Lung (tissue), 12 donors: ENCODE measurements around the gene S100A14. TPM values are rescaled to one million over a fixed set of nuclear protein-coding genes. Genes with fewer than 3 reads are reported as not detected.

Experiments used
- ATAC-seq: fragments of 200-7000 bp; cut with Tn5 transposase; one replicate; pipeline ENCODE4 v1.9.1; 2020; ENCODE audit warnings: moderate number of reproducible peaks; ENCODE audit not compliant: insufficient read depth, low FRiP score
- DNase-seq, 3 donors: peaks; one replicate each; pipeline ENCODE4 v3.0.0-alpha.2; 2013 to 2017
- H3K27ac ChIP-seq, 2 donors: one replicate each; pipeline ENCODE4 v1.5.1; 2013; ENCODE audit warnings: mild to moderate bottlenecking in 2 of 2, moderate library complexity in 2 of 2, control low read depth in 1 of 2, inconsistent platforms in 1 of 2, low read depth in 1 of 2, low read length in 1 of 2
- H3K27me3 ChIP-seq, 3 donors: one replicate each; pipeline ENCODE4 v1.5.1; 2013; ENCODE audit warnings: low read length in 2 of 3; ENCODE audit not compliant: control insufficient read depth in 3 of 3, insufficient read depth in 3 of 3
- H3K36me3 ChIP-seq, 4 donors: one replicate each; pipeline ENCODE4 v1.5.1; 2013; ENCODE audit warnings: low read length in 4 of 4, mild to moderate bottlenecking in 1 of 4, moderate library complexity in 1 of 4; ENCODE audit not compliant: control insufficient read depth in 4 of 4, insufficient read depth in 4 of 4
- H3K4me1 ChIP-seq, 5 donors: one replicate each; pipeline ENCODE4 v1.5.1; 2013; ENCODE audit warnings: low read length in 5 of 5, mild to moderate bottlenecking in 2 of 5, moderate library complexity in 1 of 5; ENCODE audit not compliant: control insufficient read depth in 5 of 5, insufficient read depth in 5 of 5
- H3K4me3 ChIP-seq: one replicate; pipeline ENCODE4 v1.5.1; 2013; ENCODE audit warnings: mild to moderate bottlenecking, control low read depth, moderate library complexity
- H3K9ac ChIP-seq, 2 donors: one replicate each; pipeline ENCODE4 v1.5.1; 2013; ENCODE audit warnings: low read length in 2 of 2, control low read depth in 1 of 2; ENCODE audit not compliant: insufficient read depth in 1 of 2
- H3K9me3 ChIP-seq, 4 donors: one replicate each; pipeline ENCODE4 v1.5.1; 2013; ENCODE audit warnings: low read length in 3 of 4, mild to moderate bottlenecking in 1 of 4, moderate library complexity in 1 of 4; ENCODE audit not compliant: control insufficient read depth in 4 of 4, insufficient read depth in 3 of 4
- CTCF ChIP-seq: IDR thresholded peaks from 2 replicates; pipeline ENCODE4 v1.5.1; 2012; ENCODE audit warnings: mild to moderate bottlenecking; ENCODE audit errors: control extremely low read depth, extremely low read depth
- WGBS, 2 donors: extraction: QIAGEN DNeasy Blood & Tissue Kit; methylation state at CpG; one replicate each; pipeline ENCODE4 v1.1.7; 2013; 5-methylcytosine and 5-hydroxymethylcytosine counted together
- polyA plus RNA-seq, 2 donors: library from polyadenylated mRNA; stranded (reverse); fragments of 200-250 nt; gene quantifications; one replicate each; pipeline ENCODE4 v1.2.1, GENCODE V29; 2013
- total RNA-seq, 2 donors: library from RNA; depleted of rRNA in 1 of 2; stranded (reverse); fragments of >200 nt in 1 of 2; gene quantifications; one replicate each; pipeline ENCODE4 v1.2.1, GENCODE V29; 2014 to 2021
- donor health status: control.
- donor health status: control.
- donor health status: Bipolar disorder and iron deficiency.
- donor health status: healthy.
- donor health status: DM: yes; HTN: yes; CAD: no.

Gene S100A14
- total and polyA plus RNA-seq, 4 donors, result 78.5 to 326 (median 154) TPM

- Histone ChIP-seq H3K9ac (no peak overlapping the region), H3K4me1 (peaks cover 9 to 37% (median 21%) of the 10 kb centered on the region in 5 donors), H3K36me3 (peaks cover 0 to 3% (median 0%) of the 10 kb centered on the region in 4 donors), H3K4me3 (no peak overlapping the region), H3K27me3 (no peaks in the 10 kb centered on the region), H3K9me3 (no peaks in the 10 kb centered on the region), H3K27ac (peak overlapping the region; percentile 13 to 46)
- no peak for ATAC-seq
- 83 to 87% methylated on average over 7 of the region's 7 CpGs for WGBS, 2 donors
- DNase-seq, result no peak
- no peak for TF ChIP-seq CTCF
Measured at GRCh38 chr1:153630384-153630783, 14.3 kb upstream of the S100A14 start.

- 94 to 100% methylated on average over 1 of the region's 1 CpG for WGBS, 2 donors
- peaks cover 0 to 3% (median 1%) of the 10 kb centered on the region in 4 donors for H3K36me3 ChIP-seq
- H3K27ac ChIP-seq, result peak overlapping the region; percentile 46 to 48
- ATAC-seq (no peak), DNase-seq (no peak)
- H3K4me1 ChIP-seq, result peaks cover 9 to 34% (median 21%) of the 10 kb centered on the region in 5 donors
- H3K9ac ChIP-seq, result no peak overlapping the region
- no peaks in the 10 kb centered on the region for H3K27me3 ChIP-seq
- no peak for TF ChIP-seq CTCF
- no peak overlapping the region for H3K4me3 ChIP-seq
- H3K9me3 ChIP-seq, result no peaks in the 10 kb centered on the region
Measured at GRCh38 chr1:153629971-153630370, 13.8 kb upstream of the S100A14 start.

GRCh38 chr1:153629343-153629665 lies 13.2 kb upstream of the S100A14 start:
- DNase-seq, result no peak
- TF ChIP-seq CTCF, result no peak
- no peak for ATAC-seq
- no peak overlapping the region for H3K4me3 ChIP-seq
- H3K9ac ChIP-seq, result no peak overlapping the region
- peaks cover 0 to 4% (median 1%) of the 10 kb centered on the region in 4 donors for H3K36me3 ChIP-seq
- H3K27me3 ChIP-seq, result no peaks in the 10 kb centered on the region
- H3K4me1 ChIP-seq, result peaks cover 9 to 33% (median 21%) of the 10 kb centered on the region in 5 donors
- H3K9me3 ChIP-seq, result no peaks in the 10 kb centered on the region
- H3K27ac ChIP-seq, result peak overlapping the region; percentile 21
- WGBS, 2 donors, result 86 to 99% methylated on average over 4 to 5 of the region's 5 CpGs
